ENCODE measurements around the gene TMEM252. TPM values are rescaled to one million over a fixed set of nuclear protein-coding genes. Genes with fewer than 3 reads are reported as not detected.

TMEM252 gene
- total RNA-seq, 1 donor from 2014 or later = not detected

DNA sequence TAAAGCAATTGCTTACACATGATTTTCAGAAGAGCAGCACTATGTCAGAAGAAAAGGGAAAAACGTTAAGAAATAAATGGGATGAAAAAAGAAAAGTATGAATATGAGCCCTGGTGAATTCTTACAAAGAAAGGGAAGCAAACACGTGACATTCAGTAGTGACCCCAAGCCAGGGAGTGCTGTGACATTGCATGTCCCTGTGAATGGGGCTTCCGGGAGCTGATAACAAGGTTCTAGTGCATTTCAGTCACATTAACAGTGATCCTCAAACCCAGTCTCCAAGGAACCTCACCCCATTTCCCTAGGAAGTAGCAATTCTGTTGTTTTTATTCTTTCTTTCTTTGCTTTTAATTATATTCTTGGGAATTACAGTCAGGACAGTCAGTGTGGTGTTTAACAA, 27.3 kb downstream of the TMEM252 start:
- no peak for TF ChIP-seq CTCF (IDR thresholded peaks at IDR 0.05)
- Histone ChIP-seq H3K9me3 (no peaks in the 10 kb centered on the region), H3K36me3 (no peaks in the 10 kb centered on the region), H3K4me3 (no peak overlapping the region), H3K4me1 (no peaks in the 10 kb centered on the region), H3K27ac (no peak overlapping the region), H3K27me3 (no peaks in the 10 kb centered on the region)
- ATAC-seq (no peak), DNase-seq (no peak)
- intact Hi-C loops (cut with DNase I) = no loop called here

DNA sequence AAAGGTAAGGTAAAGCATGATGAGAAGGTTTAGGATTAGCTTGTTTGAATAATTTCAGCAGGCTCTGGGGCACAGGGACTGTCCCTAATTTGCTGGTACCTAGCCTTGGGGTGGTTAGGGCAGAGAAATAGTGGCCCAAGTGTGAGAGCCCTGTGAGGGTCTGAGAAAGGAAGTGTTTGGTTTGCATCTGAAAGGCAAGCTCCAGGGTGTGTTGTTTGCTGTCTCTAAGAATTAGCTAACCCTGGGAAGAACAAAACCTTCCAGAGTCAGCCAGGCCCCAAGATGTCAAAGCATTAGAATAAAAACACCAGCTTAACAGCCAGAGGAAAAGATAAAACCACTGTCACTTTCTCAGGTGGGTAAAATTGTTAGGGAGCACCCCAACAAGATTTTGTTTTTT, 31.0 kb downstream of the TMEM252 start:
- no peak overlapping the region for H3K27ac ChIP-seq

GRCh38 chr9:68508547-68508946, 32.1 kb downstream of the TMEM252 start:
- TF ChIP-seq CTCF (IDR thresholded peaks at IDR 0.05) = no peak
- Histone ChIP-seq H3K36me3 (no peaks in the 10 kb centered on the region), H3K4me3 (no peak overlapping the region), H3K27me3 (no peaks in the 10 kb centered on the region), H3K4me1 (peaks cover 23% of the 10 kb centered on the region), H3K27ac (no peak overlapping the region), H3K9me3 (no peaks in the 10 kb centered on the region)
- intact Hi-C loops (cut with DNase I) = no loop called here
- ATAC-seq (no peak), DNase-seq (no peak)

More for the DNA sequence above, 31.0 kb downstream of the TMEM252 start:
- peaks cover 23% of the 10 kb centered on the region for H3K4me1 ChIP-seq
- ATAC-seq (no peak), DNase-seq (no peak)
- no peak for TF ChIP-seq CTCF (IDR thresholded peaks at IDR 0.05)
- H3K4me3 ChIP-seq = no peak overlapping the region
- no peaks in the 10 kb centered on the region for H3K27me3 ChIP-seq
- intact Hi-C loops (cut with DNase I) = no loop called here
- H3K9me3 ChIP-seq = no peaks in the 10 kb centered on the region
- H3K36me3 ChIP-seq = no peaks in the 10 kb centered on the region

GRCh38 chr9:68507806-68508145, 32.9 kb downstream of the TMEM252 start:
- intact Hi-C loops (cut with DNase I) = no loop called here
- H3K4me3 ChIP-seq = no peak overlapping the region
- H3K27ac ChIP-seq = peak overlapping the region; percentile 34
- ATAC-seq = no peak
- no peak for TF ChIP-seq CTCF (IDR thresholded peaks at IDR 0.05)
- no peak for DNase-seq
- H3K4me1 ChIP-seq = peaks cover 23% of the 10 kb centered on the region
- H3K27me3 ChIP-seq = no peaks in the 10 kb centered on the region
- no peaks in the 10 kb centered on the region for H3K36me3 ChIP-seq
- no peaks in the 10 kb centered on the region for H3K9me3 ChIP-seq

GRCh38 chr9:68507130-68507805, 33.4 kb downstream of the TMEM252 start:
- ATAC-seq = peak; percentile 45
- H3K9me3 ChIP-seq = no peaks in the 10 kb centered on the region

More at GRCh38 chr9:68507130-68507805, 33.4 kb downstream of the TMEM252 start:
- no peak for DNase-seq
- peak; percentile 63 for TF ChIP-seq CTCF (IDR thresholded peaks at IDR 0.05)
- no peaks in the 10 kb centered on the region for H3K27me3 ChIP-seq
- peak overlapping the region; percentile 34 for H3K27ac ChIP-seq
- intact Hi-C loops (cut with DNase I) = no loop called here
- H3K36me3 ChIP-seq = no peaks in the 10 kb centered on the region
- peaks cover 23% of the 10 kb centered on the region for H3K4me1 ChIP-seq
- no peak overlapping the region for H3K4me3 ChIP-seq

Data from upper lobe of right lung (tissue), 1 donor.